ENCODE measurements around the gene PCSK6.
"Not testable (repeated sequence)": the region's sequence is repeated elsewhere in the genome, so short reads cannot be mapped to it uniquely, and the experiment has no call there.

PCSK6 gene

DNA sequence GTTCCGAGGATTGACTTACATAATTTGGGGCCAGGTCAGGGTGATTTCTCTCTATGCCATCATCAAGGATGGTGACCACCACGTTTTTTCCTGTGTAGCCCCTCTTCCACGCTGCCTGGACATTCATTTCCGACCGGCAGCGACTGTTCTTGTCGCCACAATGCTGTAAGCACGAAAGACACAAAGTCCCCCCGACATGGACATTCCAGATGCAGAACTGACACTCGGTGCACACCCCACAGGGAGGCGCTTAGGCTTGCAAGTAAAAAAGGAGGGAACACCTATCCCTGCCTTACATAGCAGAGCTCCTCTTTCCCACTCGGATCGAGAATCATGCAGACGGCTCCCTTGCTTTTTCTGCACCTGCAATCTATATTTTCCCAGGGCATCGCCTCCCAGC is 58.2 kb downstream of the PCSK6 start:
- Histone ChIP-seq H3K4me1 (ENCODE audit: control insufficient read depth in 2 of 2, insufficient read depth in 2 of 2, low read length in 2 of 2) (no peaks in the 10 kb centered on the region), H3K9ac (ENCODE audit: low read depth in 1 of 2, low read length in 2 of 2) (no peak overlapping the region), H3K27ac (ENCODE audit: low read depth in 2 of 2, low read length in 2 of 2) (no peak overlapping the region), H3K4me3 (ENCODE audit: low read length in 2 of 2) (no peak overlapping the region), H3K9me3 (ENCODE audit: control insufficient read depth in 2 of 2, low read length in 2 of 2) (no peaks in the 10 kb centered on the region), H3K36me3 (ENCODE audit: control insufficient read depth in 2 of 2, insufficient read depth in 2 of 2, low read length in 2 of 2) (peaks cover 4 to 15% of the 10 kb centered on the region in 2 donors), H3K27me3 (ENCODE audit: control insufficient read depth in 2 of 2, insufficient read depth in 2 of 2, low read length in 2 of 2) (no peaks in the 10 kb centered on the region)

DNA sequence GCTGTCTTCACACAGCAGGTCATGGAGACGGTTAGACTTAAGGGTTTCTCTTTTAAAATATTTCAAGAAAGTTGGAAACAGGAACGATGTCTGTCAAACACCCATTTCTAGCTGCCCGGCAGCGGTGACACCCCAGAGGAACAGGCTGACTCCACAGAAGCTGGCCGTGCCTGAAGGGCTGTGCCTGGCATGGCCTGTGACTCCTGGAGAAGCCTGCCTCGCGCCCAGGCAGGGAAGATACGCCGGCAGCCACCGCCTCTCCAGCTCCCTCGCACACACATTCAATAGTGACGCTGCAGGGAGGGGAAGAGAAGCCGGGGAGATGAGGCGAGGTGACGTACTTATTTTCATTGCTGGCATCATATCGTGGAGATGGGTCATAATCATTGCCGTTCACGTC is 59.9 kb downstream of the PCSK6 start:
- Histone ChIP-seq H3K4me3 (ENCODE audit: low read length in 2 of 2) (no peak overlapping the region), H3K4me1 (ENCODE audit: control insufficient read depth in 2 of 2, insufficient read depth in 2 of 2, low read length in 2 of 2) (no peaks in the 10 kb centered on the region), H3K27ac (ENCODE audit: low read depth in 2 of 2, low read length in 2 of 2) (no peak overlapping the region), H3K36me3 (ENCODE audit: control insufficient read depth in 2 of 2, insufficient read depth in 2 of 2, low read length in 2 of 2) (peaks cover 4 to 18% of the 10 kb centered on the region in 2 donors), H3K9me3 (ENCODE audit: control insufficient read depth in 2 of 2, low read length in 2 of 2) (no peaks in the 10 kb centered on the region), H3K9ac (ENCODE audit: low read depth in 1 of 2, low read length in 2 of 2) (no peak overlapping the region), H3K27me3 (ENCODE audit: control insufficient read depth in 2 of 2, insufficient read depth in 2 of 2, low read length in 2 of 2) (no peaks in the 10 kb centered on the region)

DNA sequence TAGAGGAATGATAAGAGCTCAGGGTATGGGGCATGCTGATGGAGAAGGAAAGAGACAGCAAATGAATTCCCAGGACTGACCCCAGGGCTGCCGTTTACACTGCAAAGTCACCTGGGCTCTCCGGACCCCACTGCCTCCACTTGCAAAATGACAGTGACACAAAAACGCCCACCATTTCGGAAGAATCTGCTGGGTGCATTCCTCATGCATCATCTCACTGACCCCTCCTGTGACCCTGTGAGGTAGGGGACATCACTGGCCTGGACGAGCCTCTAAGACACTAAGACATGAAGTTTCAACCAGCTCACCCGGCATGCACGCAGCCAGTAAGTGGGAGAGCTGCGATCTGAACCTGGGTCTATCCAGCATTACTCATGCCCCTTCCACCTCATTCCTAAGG is 60.3 kb downstream of the PCSK6 start:
- Histone ChIP-seq H3K27ac (ENCODE audit: low read depth in 2 of 2, low read length in 2 of 2) (no peak overlapping the region), H3K9ac (ENCODE audit: low read depth in 1 of 2, low read length in 2 of 2) (no peak overlapping the region), H3K4me1 (ENCODE audit: control insufficient read depth in 2 of 2, insufficient read depth in 2 of 2, low read length in 2 of 2) (no peaks in the 10 kb centered on the region), H3K36me3 (ENCODE audit: control insufficient read depth in 2 of 2, insufficient read depth in 2 of 2, low read length in 2 of 2) (peaks cover 4 to 18% of the 10 kb centered on the region in 2 donors), H3K4me3 (ENCODE audit: low read length in 2 of 2) (no peak overlapping the region), H3K9me3 (ENCODE audit: control insufficient read depth in 2 of 2, low read length in 2 of 2) (no peaks in the 10 kb centered on the region), H3K27me3 (ENCODE audit: control insufficient read depth in 2 of 2, insufficient read depth in 2 of 2, low read length in 2 of 2) (no peaks in the 10 kb centered on the region)

DNA sequence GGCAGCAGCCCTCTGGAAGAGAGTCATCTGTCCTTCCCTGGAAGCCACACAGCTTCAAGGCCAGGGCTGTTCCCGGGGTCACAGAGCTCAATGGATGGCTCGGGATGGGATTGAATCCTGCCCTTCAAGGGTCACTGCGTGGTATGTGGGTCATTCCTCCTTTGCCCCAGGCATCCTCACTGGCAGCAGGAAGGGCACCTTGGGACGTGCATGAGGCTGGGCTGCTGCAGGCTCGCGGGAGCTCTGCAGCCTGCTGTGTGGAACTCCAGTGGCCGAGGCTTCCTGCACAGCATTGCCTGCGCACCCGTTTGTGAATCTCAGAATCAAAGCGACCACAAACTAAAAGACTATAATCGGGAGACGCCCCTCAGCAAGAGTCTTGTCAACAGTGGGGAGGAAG is 60.7 kb downstream of the PCSK6 start:
- no peak overlapping the region for H3K4me3 ChIP-seq (ENCODE audit: low read length in 2 of 2)
- H3K4me1 ChIP-seq (ENCODE audit: control insufficient read depth in 2 of 2, insufficient read depth in 2 of 2, low read length in 2 of 2) = no peaks in the 10 kb centered on the region
- H3K36me3 ChIP-seq (ENCODE audit: control insufficient read depth in 2 of 2, insufficient read depth in 2 of 2, low read length in 2 of 2) = peaks cover 4 to 18% of the 10 kb centered on the region in 2 donors
- no peaks in the 10 kb centered on the region for H3K9me3 ChIP-seq (ENCODE audit: control insufficient read depth in 2 of 2, low read length in 2 of 2)
- no peak overlapping the region for H3K9ac ChIP-seq (ENCODE audit: low read depth in 1 of 2, low read length in 2 of 2)
- H3K27ac ChIP-seq (ENCODE audit: low read depth in 2 of 2, low read length in 2 of 2) = no peak overlapping the region
- H3K27me3 ChIP-seq (ENCODE audit: control insufficient read depth in 2 of 2, insufficient read depth in 2 of 2, low read length in 2 of 2) = no peaks in the 10 kb centered on the region

DNA sequence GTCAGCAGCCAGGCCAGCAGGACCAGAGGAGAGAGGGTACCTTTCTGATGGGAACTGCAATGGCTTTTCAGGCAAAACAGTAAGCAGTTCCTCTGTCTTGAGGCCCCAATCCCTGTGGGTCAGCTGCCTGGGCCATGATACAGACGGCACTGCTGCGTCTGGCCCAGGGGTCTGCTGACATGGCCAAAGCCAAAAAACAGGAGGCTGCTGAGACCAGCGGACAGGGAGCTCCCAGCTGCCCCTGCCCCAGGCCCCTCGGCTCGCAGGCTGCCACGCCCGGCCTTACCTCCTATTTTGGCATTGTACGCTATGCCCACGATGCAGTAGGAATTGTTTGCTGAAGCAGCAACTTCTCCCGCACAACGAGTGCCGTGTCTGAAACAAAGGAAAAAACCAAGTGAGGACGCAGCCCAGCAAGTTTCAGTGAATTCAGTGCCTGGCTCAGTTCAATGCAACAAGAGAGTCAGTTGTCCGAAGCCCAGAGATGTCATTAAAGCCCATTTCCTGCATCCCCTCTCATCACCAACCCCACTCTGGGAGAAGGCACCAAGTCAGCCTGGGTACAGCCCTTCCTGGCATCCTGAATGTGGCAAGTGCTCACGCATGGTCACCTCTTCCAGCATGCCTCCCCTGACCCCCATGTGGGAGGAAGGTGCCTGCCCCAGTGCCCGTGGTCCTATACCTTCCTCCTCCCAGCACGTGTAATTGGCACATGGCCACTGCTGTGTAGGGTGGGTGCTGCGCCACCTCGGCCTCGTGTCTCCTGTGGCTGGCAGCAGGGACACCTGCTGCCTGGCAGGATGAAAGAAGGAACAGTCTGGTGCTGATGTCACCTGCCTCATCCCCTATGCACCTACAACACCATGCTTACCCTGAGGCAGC is 61.7 kb downstream of the PCSK6 start:
- H3K9ac ChIP-seq (ENCODE audit: low read depth in 1 of 2, low read length in 2 of 2) = no peak overlapping the region
- H3K4me3 ChIP-seq (ENCODE audit: low read length in 2 of 2) = no peak overlapping the region
- H3K4me1 ChIP-seq (ENCODE audit: control insufficient read depth in 2 of 2, insufficient read depth in 2 of 2, low read length in 2 of 2) = no peaks in the 10 kb centered on the region
- H3K27ac ChIP-seq (ENCODE audit: low read depth in 2 of 2, low read length in 2 of 2) = no peak overlapping the region
- H3K36me3 ChIP-seq (ENCODE audit: control insufficient read depth in 2 of 2, insufficient read depth in 2 of 2, low read length in 2 of 2) = peaks cover 4 to 18% of the 10 kb centered on the region in 2 donors
- H3K27me3 ChIP-seq (ENCODE audit: control insufficient read depth in 2 of 2, insufficient read depth in 2 of 2, low read length in 2 of 2) = no peaks in the 10 kb centered on the region
- H3K9me3 ChIP-seq (ENCODE audit: control insufficient read depth in 2 of 2, low read length in 2 of 2) = no peaks in the 10 kb centered on the region

DNA sequence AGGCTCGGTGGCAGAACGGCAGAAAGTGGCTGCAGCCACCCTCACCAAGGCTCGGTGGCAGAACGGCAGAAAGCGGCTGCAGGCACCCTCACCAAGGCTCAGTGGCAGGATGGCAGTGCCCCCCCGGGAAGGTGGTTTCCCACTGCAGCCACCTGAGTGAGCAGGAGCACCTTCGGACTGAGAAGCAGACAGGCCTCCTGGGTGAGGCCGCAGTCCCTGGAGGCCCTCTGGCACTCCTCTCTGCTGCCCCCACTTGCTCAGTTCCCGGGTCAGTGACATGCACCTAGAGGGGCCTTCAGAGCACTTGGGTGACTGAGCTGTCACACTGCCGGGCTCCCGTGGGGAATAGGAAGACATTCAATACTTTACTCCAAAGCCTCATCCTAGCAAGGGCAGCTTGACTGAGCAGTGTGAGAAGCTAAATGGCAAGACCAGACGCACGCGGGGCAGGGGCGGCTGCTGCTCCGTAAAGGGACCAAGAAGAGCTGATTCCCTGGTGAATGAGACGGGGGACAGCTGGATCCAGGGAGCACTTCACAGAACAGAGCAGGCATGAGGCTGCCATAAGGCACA is 62.7 kb downstream of the PCSK6 start:
- H3K27ac ChIP-seq (ENCODE audit: low read depth in 2 of 2, low read length in 2 of 2) = no peak overlapping the region
- H3K4me1 ChIP-seq (ENCODE audit: control insufficient read depth in 2 of 2, insufficient read depth in 2 of 2, low read length in 2 of 2) = no peaks in the 10 kb centered on the region
- no peak overlapping the region for H3K9ac ChIP-seq (ENCODE audit: low read depth in 1 of 2, low read length in 2 of 2)
- no peaks in the 10 kb centered on the region for H3K9me3 ChIP-seq (ENCODE audit: control insufficient read depth in 2 of 2, low read length in 2 of 2)
- H3K27me3 ChIP-seq (ENCODE audit: control insufficient read depth in 2 of 2, insufficient read depth in 2 of 2, low read length in 2 of 2) = no peaks in the 10 kb centered on the region
- H3K36me3 ChIP-seq (ENCODE audit: control insufficient read depth in 2 of 2, insufficient read depth in 2 of 2, low read length in 2 of 2) = peaks cover 4 to 18% of the 10 kb centered on the region in 2 donors
- H3K4me3 ChIP-seq (ENCODE audit: low read length in 2 of 2) = no peak overlapping the region

DNA sequence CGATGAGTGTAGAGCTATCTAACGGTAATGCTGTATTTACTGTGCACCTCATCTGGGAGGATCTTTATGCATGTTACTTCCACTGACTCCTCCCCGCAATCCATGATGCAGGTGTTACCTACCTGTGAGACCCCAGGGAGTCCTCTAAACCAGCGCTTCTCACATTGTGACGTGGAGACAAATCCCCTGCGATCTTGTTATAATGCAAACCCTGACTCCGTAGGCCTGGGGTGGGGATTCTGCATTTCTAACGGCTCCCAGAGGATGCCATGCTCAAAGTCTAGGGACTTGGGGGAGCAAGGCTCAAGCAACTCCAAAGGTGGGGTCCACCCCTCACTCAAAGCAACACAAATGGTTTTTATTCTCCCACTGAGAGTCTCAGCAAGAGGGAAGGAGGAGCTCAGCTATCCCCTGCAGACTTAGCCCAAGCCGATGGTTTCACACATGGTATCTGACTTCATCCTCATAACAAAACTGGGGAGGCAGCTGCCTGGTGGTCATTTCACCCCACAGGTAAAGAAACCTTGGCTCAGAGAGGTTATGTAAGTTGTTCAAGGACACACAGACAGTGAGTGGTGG is 63.6 kb downstream of the PCSK6 start:
- Histone ChIP-seq H3K9ac (ENCODE audit: low read depth in 1 of 2, low read length in 2 of 2) (no peak overlapping the region), H3K27ac (ENCODE audit: low read depth in 2 of 2, low read length in 2 of 2) (no peak overlapping the region), H3K4me1 (ENCODE audit: control insufficient read depth in 2 of 2, insufficient read depth in 2 of 2, low read length in 2 of 2) (no peaks in the 10 kb centered on the region), H3K4me3 (ENCODE audit: low read length in 2 of 2) (no peak overlapping the region), H3K9me3 (ENCODE audit: control insufficient read depth in 2 of 2, low read length in 2 of 2) (no peaks in the 10 kb centered on the region), H3K27me3 (ENCODE audit: control insufficient read depth in 2 of 2, insufficient read depth in 2 of 2, low read length in 2 of 2) (no peaks in the 10 kb centered on the region), H3K36me3 (ENCODE audit: control insufficient read depth in 2 of 2, insufficient read depth in 2 of 2, low read length in 2 of 2) (peaks cover 4 to 14% of the 10 kb centered on the region in 2 donors)

DNA sequence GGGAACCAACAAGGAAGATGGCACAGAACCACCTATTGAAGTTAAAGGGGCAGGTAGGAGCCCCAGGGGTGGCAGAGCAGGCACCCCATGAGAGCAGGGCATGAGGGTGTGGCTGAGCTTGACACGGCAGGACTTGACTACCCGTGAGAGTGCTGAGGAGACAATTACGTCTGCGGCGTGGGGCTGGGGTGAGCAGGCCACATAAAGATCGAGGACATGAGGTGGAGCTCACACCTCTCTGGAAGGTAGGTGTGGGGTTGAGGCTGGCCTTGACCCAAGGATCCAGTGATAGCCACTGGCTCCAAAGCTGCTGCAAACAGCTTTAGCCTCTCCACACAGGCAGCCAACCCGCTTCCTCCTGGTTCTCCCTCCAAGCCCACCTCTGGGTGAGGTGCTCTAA is 64.5 kb downstream of the PCSK6 start:
- H3K4me3 ChIP-seq (ENCODE audit: low read length in 2 of 2) = no peak overlapping the region
- peaks cover 4 to 14% of the 10 kb centered on the region in 2 donors for H3K36me3 ChIP-seq (ENCODE audit: control insufficient read depth in 2 of 2, insufficient read depth in 2 of 2, low read length in 2 of 2)
- H3K4me1 ChIP-seq (ENCODE audit: control insufficient read depth in 2 of 2, insufficient read depth in 2 of 2, low read length in 2 of 2) = no peaks in the 10 kb centered on the region
- no peaks in the 10 kb centered on the region for H3K9me3 ChIP-seq (ENCODE audit: control insufficient read depth in 2 of 2, low read length in 2 of 2)
- H3K27ac ChIP-seq (ENCODE audit: low read depth in 2 of 2, low read length in 2 of 2) = no peak overlapping the region
- no peaks in the 10 kb centered on the region for H3K27me3 ChIP-seq (ENCODE audit: control insufficient read depth in 2 of 2, insufficient read depth in 2 of 2, low read length in 2 of 2)
- H3K9ac ChIP-seq (ENCODE audit: low read depth in 1 of 2, low read length in 2 of 2) = no peak overlapping the region

DNA sequence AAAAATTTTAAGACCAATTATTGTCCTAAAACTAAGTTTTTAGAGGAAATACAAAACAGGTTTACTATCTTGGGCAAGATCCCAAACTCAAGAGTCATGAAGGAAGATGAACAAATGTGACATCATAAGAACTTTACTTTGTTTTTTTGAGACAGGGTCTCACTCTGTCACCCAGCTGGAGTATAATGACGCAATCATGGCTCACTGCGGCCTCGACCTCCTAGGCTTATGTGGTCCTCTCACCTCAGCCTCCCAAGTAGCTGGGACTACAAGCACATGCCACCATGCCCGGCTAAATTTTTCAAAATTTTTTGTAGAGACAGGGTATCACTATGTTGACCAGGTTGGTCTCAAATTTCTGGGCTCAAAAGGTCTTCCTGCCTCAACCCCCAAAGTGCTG is 69.3 kb downstream of the PCSK6 start:
- no peak overlapping the region for H3K9ac ChIP-seq (ENCODE audit: low read depth in 1 of 2, low read length in 2 of 2)
- no peaks in the 10 kb centered on the region for H3K36me3 ChIP-seq (ENCODE audit: control insufficient read depth in 2 of 2, insufficient read depth in 2 of 2, low read length in 2 of 2)
- H3K4me1 ChIP-seq (ENCODE audit: control insufficient read depth in 2 of 2, insufficient read depth in 2 of 2, low read length in 2 of 2) = no peaks in the 10 kb centered on the region
- no peaks in the 10 kb centered on the region for H3K27me3 ChIP-seq (ENCODE audit: control insufficient read depth in 2 of 2, insufficient read depth in 2 of 2, low read length in 2 of 2)
- no peak overlapping the region for H3K4me3 ChIP-seq (ENCODE audit: low read length in 2 of 2)
- H3K9me3 ChIP-seq (ENCODE audit: control insufficient read depth in 2 of 2, low read length in 2 of 2) = no peaks in the 10 kb centered on the region
- no peak overlapping the region for H3K27ac ChIP-seq (ENCODE audit: low read depth in 2 of 2, low read length in 2 of 2)

DNA sequence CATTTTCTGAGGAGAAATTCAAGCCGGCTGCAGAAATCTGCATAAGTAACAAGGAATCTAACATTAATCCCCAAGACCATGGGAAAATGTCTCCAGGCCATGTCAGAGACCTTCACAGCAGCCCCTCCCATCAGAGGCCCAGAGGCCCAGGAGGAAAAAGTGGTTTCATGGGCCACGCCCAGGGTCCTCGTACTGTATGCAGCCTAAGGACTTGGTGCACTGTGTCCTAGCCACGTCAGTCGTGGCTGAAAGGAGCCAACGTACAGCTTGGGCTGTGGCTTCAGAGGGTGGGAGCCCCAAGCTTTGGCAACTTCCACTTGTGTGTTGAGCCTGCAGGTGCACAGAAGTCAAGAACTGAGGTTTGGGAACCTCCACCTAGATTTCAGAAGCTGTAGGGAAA is 73.0 kb downstream of the PCSK6 start:
- not testable (repeated sequence) for H3K27me3 ChIP-seq (ENCODE audit: control insufficient read depth in 2 of 2, insufficient read depth in 2 of 2, low read length in 2 of 2); H3K27ac ChIP-seq (ENCODE audit: low read depth in 2 of 2, low read length in 2 of 2); H3K9ac ChIP-seq (ENCODE audit: low read depth in 1 of 2, low read length in 2 of 2); H3K4me1 ChIP-seq (ENCODE audit: control insufficient read depth in 2 of 2, insufficient read depth in 2 of 2, low read length in 2 of 2); H3K9me3 ChIP-seq (ENCODE audit: control insufficient read depth in 2 of 2, low read length in 2 of 2); H3K4me3 ChIP-seq (ENCODE audit: low read length in 2 of 2); H3K36me3 ChIP-seq (ENCODE audit: control insufficient read depth in 2 of 2, insufficient read depth in 2 of 2, low read length in 2 of 2)
